Measurements from ENCODE around the gene ZNF467.

Gene ZNF467

GRCh38 chr7:149776289-149776688 lies 2.9 kb upstream of the ZNF467 start:
- DNase-seq (ENCODE audit: low spot score), result no peak
- no peak for TF ChIP-seq CTCF (IDR thresholded peaks at IDR 0.05)
- Histone ChIP-seq H3K27ac (peak overlapping the region in 1 of 2 donors; percentile 37), H3K4me3 (peak overlapping the region; percentile 54)

- Histone ChIP-seq H3K4me3 (no peak overlapping the region), H3K27ac (no peak overlapping the region)
- DNase-seq (ENCODE audit: low spot score), result no peak
- no peak for TF ChIP-seq CTCF (IDR thresholded peaks at IDR 0.05)
Observed at GRCh38 chr7:149775176-149775556, 1.8 kb upstream of the ZNF467 start.

- TF ChIP-seq CTCF (IDR thresholded peaks at IDR 0.05), result no peak
- Histone ChIP-seq H3K27ac (peak overlapping the region in 1 of 2 donors; percentile 84), H3K4me3 (peak overlapping the region; percentile 76)
- no peak for DNase-seq (ENCODE audit: low spot score)
Observed at GRCh38 chr7:149774237-149775175, 1.1 kb upstream of the ZNF467 start.

- H3K27ac ChIP-seq, result peak overlapping the region in 1 of 2 donors; percentile 84
- no peak for TF ChIP-seq CTCF (IDR thresholded peaks at IDR 0.05)
- H3K4me3 ChIP-seq, result peak overlapping the region; percentile 76
- no peak for DNase-seq (ENCODE audit: low spot score)
Observed at GRCh38 chr7:149772956-149773434, 393 bp downstream of the ZNF467 start.

GRCh38 chr7:149772241-149772955 lies 990 bp downstream of the ZNF467 start:
- Histone ChIP-seq H3K4me3 (peak overlapping the region; percentile 76), H3K27ac (peak overlapping the region; percentile 50 to 84)
- DNase-seq (ENCODE audit: low spot score), result no peak
- TF ChIP-seq CTCF (IDR thresholded peaks at IDR 0.05), result no peak

- peak overlapping the region; percentile 76 for H3K4me3 ChIP-seq
- TF ChIP-seq CTCF (IDR thresholded peaks at IDR 0.05), result no peak
- DNase-seq (ENCODE audit: low spot score), result peak; percentile 92
- H3K27ac ChIP-seq, result peak overlapping the region in 1 of 2 donors; percentile 84
Observed at GRCh38 chr7:149771720-149772240, 1.6 kb downstream of the ZNF467 start.

All from coronary artery (tissue), 2 donors.